HCT116 (cell line): ENCODE results near the gene SGTB. TPM values are rescaled to one million over a fixed set of nuclear protein-coding genes. Genes with fewer than 3 reads are reported as not detected.

Experiments
- ATAC-seq: fragments of 200-7000 bp; cut with Tn5 transposase; 2 replicates; pipeline ENCODE4 v1.9.1; 2020; ENCODE audit warnings: mild to moderate bottlenecking, moderate library complexity
- BruUV-seq: library from RNA; stranded (reverse); fragments of 400-500 nt; replicated peaks from 2 replicates; lab custom pipeline; 2021; lab: Mats Ljungman, UMichigan
- CTCF ChIA-PET: fragments of 300-600 bp; sonication (Branson Sonifier 250); formaldehyde crosslinking; loops from one replicate; lab custom pipeline; 2021; ENCODE audit warnings: antibody characterized with exemption; lab: Charles Lee
- POLR2A ChIA-PET: fragments of 300-600, 350-600 bp; sonication (Branson Sonifier 250); formaldehyde crosslinking; loops from one replicate; lab custom pipeline; 2021; ENCODE audit warnings: antibody characterized with exemption; lab: Charles Lee
- RAD21 ChIA-PET, 2 experiments: fragments of 300-600 bp; sonication (Branson Sonifier 250); formaldehyde crosslinking; loops; one replicate each; lab custom pipeline; 2023; ENCODE audit warnings: low total read pairs in 2 of 2; ENCODE audit not compliant: uncharacterized antibody in 2 of 2, unreplicated experiment in 2 of 2, low non-redundant PET in 1 of 2; lab: Charles Lee
- DNase-seq: peaks from one replicate; pipeline ENCODE4 v3.0.0-alpha.2; 2010; ENCODE audit warnings: low read depth, low spot score
- H2AFZ ChIP-seq: fragments of 200-600 bp; shearing (Covaris generic), sonication (generic); 2 replicates; pipeline ENCODE4 v1.6.1; 2017; ENCODE audit warnings: low read depth, mixed run types, mixed read lengths, antibody characterized with exemption, low read length; ENCODE audit not compliant: poor library complexity, severe bottlenecking
- H3K27ac ChIP-seq: 2 replicates; pipeline ENCODE4 v1.5.1; 2012; ENCODE audit warnings: low read depth, low read length
- H3K27me3 ChIP-seq: fragments of 200-600 bp; sonication (generic); 2 replicates; pipeline ENCODE4 v1.6.1; 2016; ENCODE audit warnings: mixed run types, low read length, mixed read lengths; ENCODE audit not compliant: insufficient read depth
- H3K36me3 ChIP-seq, 2 experiments: fragments of 200-500 bp in 1 of 2; fragments of 200-600 bp in 1 of 2; sonication (Bioruptor generic) in 1 of 2; sonication (generic) in 1 of 2; 2 replicates each; pipeline versions ENCODE4 v1.5.1 to v1.6.1; 2014 to 2016; ENCODE audit warnings: low read length in 2 of 2, inconsistent platforms in 1 of 2, mixed read lengths in 1 of 2, mixed run types in 1 of 2; ENCODE audit not compliant: insufficient read depth in 2 of 2, control insufficient read depth in 1 of 2
- H3K4me1 ChIP-seq, 2 experiments: fragments of 200-600 bp in 1 of 2; sonication (generic) in 1 of 2; 2 replicates each; pipeline versions ENCODE4 v1.5.1 to v1.6.1; 2012 to 2017; ENCODE audit warnings: low read length in 2 of 2, inconsistent platforms in 1 of 2, mild to moderate bottlenecking in 1 of 2, mixed read lengths in 1 of 2, mixed run types in 1 of 2, moderate library complexity in 1 of 2; ENCODE audit not compliant: insufficient read depth in 2 of 2, control insufficient read depth in 1 of 2
- H3K4me2 ChIP-seq: fragments of 200-600 bp; sonication (generic); 2 replicates; pipeline ENCODE4 v1.6.1; 2017; ENCODE audit warnings: mixed run types, low read length, mixed read lengths
- H3K4me3 ChIP-seq, 2 experiments: fragments of 200-600 bp in 1 of 2; sonication (generic) in 1 of 2; replicated peaks in 1 of 2; 2 replicates each; pipeline ENCODE4 v1.5.1; 2011 to 2016; ENCODE audit warnings: low read length in 2 of 2, control low read depth in 1 of 2, low read depth in 1 of 2, mild to moderate bottlenecking in 1 of 2, mixed read lengths in 1 of 2, mixed run types in 1 of 2
- H3K79me2 ChIP-seq: fragments of 200-600 bp; sonication (generic); 2 replicates; pipeline ENCODE4 v1.6.1; 2017; ENCODE audit warnings: mild to moderate bottlenecking, mixed run types, low read length, moderate library complexity, mixed read lengths; ENCODE audit not compliant: insufficient read depth
- H3K9ac ChIP-seq: fragments of 200-600 bp; sonication (generic); 2 replicates; pipeline ENCODE4 v1.6.1; 2016; ENCODE audit warnings: low read length, mixed read lengths
- H3K9me2 ChIP-seq: fragments of 200-600 bp; sonication (generic), shearing (Covaris generic); 2 replicates; pipeline ENCODE4 v1.6.1; 2017; ENCODE audit warnings: mixed run types, mild to moderate bottlenecking, moderate library complexity; ENCODE audit not compliant: insufficient read depth
- H3K9me3 ChIP-seq, 2 experiments: fragments of 200-500 bp in 1 of 2; fragments of 200-600 bp in 1 of 2; sonication (Bioruptor generic) in 1 of 2; sonication (generic) in 1 of 2; 2 replicates each; pipeline ENCODE4 v1.6.1; 2014 to 2017; ENCODE audit warnings: low read length in 2 of 2, mixed read lengths in 2 of 2, inconsistent platforms in 1 of 2, low read depth in 1 of 2, mild to moderate bottlenecking in 1 of 2, mixed run types in 1 of 2, moderate library complexity in 1 of 2; ENCODE audit not compliant: control insufficient read depth in 1 of 2, insufficient read depth in 1 of 2
- H4K20me1 ChIP-seq: fragments of 200-600 bp; sonication (generic), shearing (Covaris generic); 2 replicates; pipeline ENCODE4 v1.6.1; 2017; ENCODE audit warnings: mixed run types, mild to moderate bottlenecking, moderate library complexity; ENCODE audit not compliant: insufficient read depth
- CBX3 ChIP-seq: IDR thresholded peaks from 2 replicates; pipeline ENCODE4 v1.6.1; 2012; ENCODE audit warnings: low read depth
- EGR1 ChIP-seq: IDR thresholded peaks from 2 replicates; pipeline ENCODE4 v1.6.1; 2012; ENCODE audit warnings: low read depth
- ELF1 ChIP-seq: IDR thresholded peaks from 2 replicates; pipeline ENCODE4 v1.6.1; 2012; ENCODE audit warnings: low read depth, borderline replicate concordance
- EZH2 ChIP-seq: fragments of 200-600 bp; sonication (generic); IDR thresholded peaks from 2 replicates; pipeline ENCODE4 v1.6.1; 2017; ENCODE audit warnings: antibody characterized with exemption, mixed run types
- FOSL1 ChIP-seq: IDR thresholded peaks from 2 replicates; pipeline ENCODE4 v1.6.1; 2012; ENCODE audit warnings: low read depth
- JUND ChIP-seq: IDR thresholded peaks from 2 replicates; pipeline ENCODE4 v1.6.1; 2012
- POLR2A ChIP-seq: IDR thresholded peaks from 2 replicates; pipeline ENCODE4 v1.7.0; 2011; ENCODE audit warnings: borderline replicate concordance; ENCODE audit not compliant: insufficient read depth, insufficient read length; ENCODE audit errors: extremely low read depth
- SRF ChIP-seq: IDR thresholded peaks from 2 replicates; pipeline ENCODE4 v1.6.1; 2012; ENCODE audit warnings: low read depth
- ZFX ChIP-seq: fragments of 450-650 bp; IDR thresholded peaks from 2 replicates; pipeline ENCODE4 v1.6.1; 2017
- ZNF274 ChIP-seq: fragments of 200-500 bp; sonication (Bioruptor generic); IDR thresholded peaks from 2 replicates; pipeline ENCODE4 v1.6.1; 2014; ENCODE audit warnings: mild to moderate bottlenecking, low read depth, low read length, inconsistent platforms
- intact Hi-C: fragments of 100-400 bp; cut with micrococcal nuclease; formaldehyde crosslinking; loops from 2 replicates; pipeline ENCODE4 v1.10.0; 2022
- total RNA-seq: library from RNA; stranded (reverse); gene quantifications from one replicate; pipeline ENCODE4 v1.2.1, GENCODE V29; 2021; ENCODE audit not compliant: unreplicated experiment
- TF ChIP-seq, protein P1 (sequence below): IDR thresholded peaks from 2 replicates; pipeline ENCODE4 v1.6.1; 2012

Gene SGTB
- total RNA-seq, 1 experiment from 2014 or later = 12.6 TPM

DNA sequence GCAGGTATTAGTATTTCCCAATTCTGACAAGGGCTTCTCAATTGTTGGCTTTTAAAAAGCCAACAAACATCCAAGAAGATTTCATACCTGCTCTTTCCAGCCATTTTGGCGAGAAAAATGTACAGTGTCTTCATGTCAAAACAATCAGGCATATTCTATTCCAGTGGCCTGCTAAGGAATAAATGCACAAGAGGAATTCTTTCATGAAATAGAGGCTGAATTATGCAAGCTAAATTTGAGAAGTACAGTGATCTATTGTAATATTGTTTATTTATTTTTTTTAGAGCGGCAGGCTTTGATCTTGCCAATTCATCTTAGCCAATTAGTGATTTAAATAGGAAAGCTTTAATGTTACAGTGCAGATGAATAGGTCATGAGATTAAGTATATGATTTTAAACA is 49.4 kb upstream of the SGTB start:
- Histone ChIP-seq H3K79me2 (no peaks in the 10 kb centered on the region), H4K20me1 (no peaks in the 10 kb centered on the region), H3K36me3 (no peaks in the 10 kb centered on the region; a peak in 1 of 4 replicates), H3K4me2 (no peak overlapping the region), H3K27ac (no peak overlapping the region), H3K4me3 (no peak overlapping the region), H3K9me2 (no peaks in the 10 kb centered on the region), H2AFZ (no peak overlapping the region), H3K9ac (no peak overlapping the region), H3K4me1 (peaks cover 0 to 13% of the 10 kb centered on the region in 2 experiments; a peak in 3 of 4 replicates), H3K27me3 (no peaks in the 10 kb centered on the region), H3K9me3 (no peaks in the 10 kb centered on the region)
- intact Hi-C loops = no loop called here
- CTCF ChIA-PET = no interaction called here
- DNase-seq = no peak
- POLR2A ChIA-PET = no interaction called here
- no TSS peak for BruUV-seq
- no peak for ATAC-seq
- TF ChIP-seq POLR2A (no peak), EZH2 (no peak), CBX3 (no peak), JUND (no peak), ZFX (no peak), EGR1 (no peak)
- RAD21 ChIA-PET = no interaction called here

DNA sequence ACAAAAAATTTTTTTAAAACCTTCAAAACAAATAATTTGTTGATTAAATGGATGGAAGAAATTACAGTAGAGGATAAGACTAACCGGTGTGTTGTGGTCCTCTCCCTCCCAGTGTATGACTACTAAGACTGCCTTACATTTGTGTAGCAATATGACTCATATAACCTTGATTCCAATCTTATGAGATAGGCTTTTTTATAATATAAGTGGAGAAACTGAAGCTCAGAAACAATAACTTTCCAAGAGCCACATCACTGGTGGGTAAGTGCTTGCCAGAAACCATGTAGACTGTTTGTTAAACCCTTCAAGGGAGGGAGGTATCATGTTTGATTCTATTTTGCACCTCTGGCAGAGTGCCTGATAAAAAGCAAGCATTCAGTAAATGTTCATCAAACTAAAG is 47.6 kb upstream of the SGTB start:
- H4K20me1 ChIP-seq = no peaks in the 10 kb centered on the region
- RAD21 ChIA-PET = no interaction called here
- no peak overlapping the region for H3K4me3 ChIP-seq
- no peak overlapping the region for H3K27ac ChIP-seq
- H3K4me2 ChIP-seq = no peak overlapping the region
- peak; percentile 61 for ATAC-seq
- H3K27me3 ChIP-seq = no peaks in the 10 kb centered on the region
- H3K79me2 ChIP-seq = no peaks in the 10 kb centered on the region
- no peaks in the 10 kb centered on the region; a peak in 1 of 4 replicates for H3K36me3 ChIP-seq
- H3K9me3 ChIP-seq = no peaks in the 10 kb centered on the region
- intact Hi-C loops = no loop called here
- H3K9ac ChIP-seq = no peak overlapping the region
- POLR2A ChIA-PET = no interaction called here
- BruUV-seq = no TSS peak
- peak; percentile 50 for TF ChIP-seq FOSL1
- no peak for TF ChIP-seq CBX3
- 0 out of 2 replicates have a peak, but pooled peaks have one; percentile 34 for TF ChIP-seq JUND
- no peak for TF ChIP-seq EZH2
- no peak for TF ChIP-seq ZNF274
- TF ChIP-seq SRF = no peak
- TF ChIP-seq, protein P1, sequence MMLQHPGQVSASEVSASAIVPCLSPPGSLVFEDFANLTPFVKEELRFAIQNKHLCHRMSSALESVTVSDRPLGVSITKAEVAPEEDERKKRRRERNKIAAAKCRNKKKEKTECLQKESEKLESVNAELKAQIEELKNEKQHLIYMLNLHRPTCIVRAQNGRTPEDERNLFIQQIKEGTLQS = no peak
- TF ChIP-seq ELF1 = no peak
- no peaks in the 10 kb centered on the region for H3K9me2 ChIP-seq
- H3K4me1 ChIP-seq = peaks cover 0 to 13% of the 10 kb centered on the region in 2 experiments; a peak in 3 of 4 replicates
- H2AFZ ChIP-seq = no peak overlapping the region
- DNase-seq = peak; percentile 2
- CTCF ChIA-PET = no interaction called here
